Small intestine (tissue), 7 donors: Measurements from ENCODE around the gene PSMD5. TPM values are rescaled to one million over a fixed set of nuclear protein-coding genes. Genes with fewer than 3 reads are reported as not detected.
"Not testable (repeated sequence)": the region's sequence is repeated elsewhere in the genome, so short reads cannot be mapped to it uniquely, and the experiment has no call there.

ENCODE experiments used
- DNase-seq, 2 donors: peaks; one replicate each; pipeline versions ENCODE4 v3.0.0 to v3.0.0-alpha.2; 2013
- FAIRE-seq: peaks from 2 replicates; lab custom pipeline; 2012; peaks lifted over from hg19 to GRCh38; lab: Jason Lieb, UNC
- H3K27ac ChIP-seq, 3 donors: one replicate each; pipeline ENCODE4 v1.5.1; 2013; ENCODE audit warnings: low read length in 2 of 3, mild to moderate bottlenecking in 2 of 3, control low read depth in 1 of 3, inconsistent platforms in 1 of 3, low read depth in 1 of 3, moderate library complexity in 1 of 3
- H3K27me3 ChIP-seq, 3 donors: one replicate each; pipeline ENCODE4 v1.6.1; 2013; ENCODE audit warnings: low read length in 3 of 3, inconsistent platforms in 1 of 3; ENCODE audit not compliant: control insufficient read depth in 3 of 3, insufficient read depth in 3 of 3
- H3K36me3 ChIP-seq, 3 donors: one replicate each; pipeline ENCODE4 v1.6.1; 2013; ENCODE audit warnings: low read length in 3 of 3, inconsistent platforms in 1 of 3, low read depth in 1 of 3, mild to moderate bottlenecking in 1 of 3, moderate library complexity in 1 of 3; ENCODE audit not compliant: control insufficient read depth in 3 of 3, insufficient read depth in 2 of 3
- H3K4me1 ChIP-seq, 3 donors: one replicate each; pipeline ENCODE4 v1.6.1; 2013; ENCODE audit warnings: low read length in 2 of 3, inconsistent platforms in 1 of 3, low read depth in 1 of 3, mild to moderate bottlenecking in 1 of 3, moderate library complexity in 1 of 3; ENCODE audit not compliant: control insufficient read depth in 3 of 3, insufficient read depth in 2 of 3
- H3K4me3 ChIP-seq, 3 donors: one replicate each; pipeline ENCODE4 v1.5.1; 2013; ENCODE audit warnings: low read length in 3 of 3, control low read depth in 1 of 3, inconsistent platforms in 1 of 3, low read depth in 1 of 3, mild to moderate bottlenecking in 1 of 3, moderate library complexity in 1 of 3
- H3K9me3 ChIP-seq, 2 donors: one replicate each; pipeline ENCODE4 v1.6.1; 2013; ENCODE audit warnings: low read depth in 1 of 2, low read length in 1 of 2; ENCODE audit not compliant: control insufficient read depth in 2 of 2, insufficient read depth in 1 of 2
- WGBS, 3 donors: extraction: QIAGEN DNeasy Blood & Tissue Kit; methylation state at CpG; one replicate each; pipeline ENCODE4 v1.1.7; 2013; 5-methylcytosine and 5-hydroxymethylcytosine counted together
- polyA plus RNA-seq, 4 donors: library from polyadenylated mRNA; stranded (reverse) in 3 of 4; unstranded in 1 of 4; fragments of 200-250 nt in 3 of 4; fragments of 120-200 nt in 1 of 4; gene quantifications; one replicate each; pipeline versions ENCODE4 v1.2.1 to v1.2.3, GENCODE V29; 2013
- donor health status: healthy with polysubstance abuse.
- donor health status: control.
- donor health status: control.
- donor health status: Bipolar disorder and iron deficiency.
- donor health status: healthy.

Gene PSMD5
- polyA plus RNA-seq, 4 donors = 15.4 to 26.7 (median 16.7) TPM

GRCh38 chr9:120804784-120805363 lies 37.8 kb downstream of the PSMD5 start:
- H3K27ac ChIP-seq, H3K4me1 ChIP-seq, DNase-seq, H3K4me3 ChIP-seq, FAIRE-seq, H3K27me3 ChIP-seq, H3K36me3 ChIP-seq: not testable (repeated sequence)
- H3K9me3 ChIP-seq = peaks cover 0 to 32% of the 10 kb centered on the region in 2 donors
- WGBS, 3 donors = 56 to 82% (median 64%) methylated on average over 3 of the region's 3 CpGs

- Histone ChIP-seq H3K9me3 (peaks cover 0 to 19% of the 10 kb centered on the region in 2 donors), H3K36me3 (no peaks in the 10 kb centered on the region), H3K27me3 (no peaks in the 10 kb centered on the region), H3K4me3 (no peak overlapping the region), H3K27ac (no peak overlapping the region), H3K4me1 (no peaks in the 10 kb centered on the region)
- FAIRE-seq (no peak), DNase-seq (no peak)
- WGBS, 3 donors = 86 to 91% (median 88%) methylated on average over 7 of the region's 7 CpGs
Measured at GRCh38 chr9:120801441-120801840, 41.3 kb downstream of the PSMD5 start.

- Histone ChIP-seq H3K9me3 (no peaks in the 10 kb centered on the region), H3K4me1 (peaks cover 4 to 17% (median 12%) of the 10 kb centered on the region in 3 donors), H3K36me3 (no peaks in the 10 kb centered on the region), H3K27me3 (no peaks in the 10 kb centered on the region), H3K4me3 (peak within 1 kb of the TSS; percentile 73 to 86 (median 80)), H3K27ac (peak within 1 kb of the TSS; percentile 93 to 98 (median 97))
- 0% methylated on average over 63 to 72 of the region's 72 CpGs for WGBS, 3 donors
- peak; percentile 92 to 98 for DNase-seq
- FAIRE-seq = no peak
Measured at GRCh38 chr9:120792898-120793765, 49.6 kb downstream of the PSMD5 start, which contains the start of gene FBXW2. Gene FBXW2 (minus strand): TSS chr9:120793416. CDS start chr9:120788258, 5,158 bp downstream.

GRCh38 chr9:120791161-120791560 lies 51.6 kb downstream of the PSMD5 start:
- DNase-seq (no peak), FAIRE-seq (no peak)
- H3K9me3 ChIP-seq = no peaks in the 10 kb centered on the region
- no peaks in the 10 kb centered on the region for H3K27me3 ChIP-seq
- peaks cover 4 to 20% (median 17%) of the 10 kb centered on the region in 3 donors for H3K4me1 ChIP-seq
- 77 to 84% (median 78%) methylated on average over 3 of the region's 3 CpGs for WGBS, 3 donors
- peaks cover 0 to 6% (median 2%) of the 10 kb centered on the region in 3 donors for H3K36me3 ChIP-seq
- H3K27ac ChIP-seq = no peak overlapping the region
- no peak overlapping the region for H3K4me3 ChIP-seq

GRCh38 chr9:120787933-120788332 lies 54.8 kb downstream of the PSMD5 start:
- H3K4me1 ChIP-seq = peaks cover 4 to 23% (median 13%) of the 10 kb centered on the region in 3 donors
- H3K27ac ChIP-seq = peak overlapping the region in 1 of 3 donors; percentile 69
- FAIRE-seq (no peak), DNase-seq (peak in 1 of 2 donors; percentile 64)
- H3K27me3 ChIP-seq = no peaks in the 10 kb centered on the region
- no peaks in the 10 kb centered on the region for H3K9me3 ChIP-seq
- 28 to 56% (median 37%) methylated on average over 4 of the region's 4 CpGs for WGBS, 3 donors
- H3K4me3 ChIP-seq = no peak overlapping the region
- H3K36me3 ChIP-seq = peaks cover 2 to 22% (median 4%) of the 10 kb centered on the region in 3 donors

- no peaks in the 10 kb centered on the region for H3K27me3 ChIP-seq
- H3K36me3 ChIP-seq = peaks cover 4 to 32% (median 6%) of the 10 kb centered on the region in 3 donors
- H3K4me3 ChIP-seq = no peak overlapping the region
- H3K9me3 ChIP-seq = no peaks in the 10 kb centered on the region
- peaks cover 0 to 17% (median 2%) of the 10 kb centered on the region in 3 donors for H3K4me1 ChIP-seq
- peak overlapping the region in 1 of 3 donors; percentile 10 for H3K27ac ChIP-seq
- DNase-seq = peak in 1 of 2 donors; percentile 39
- no peak for FAIRE-seq
- WGBS, 3 donors = 13 to 63% (median 45%) methylated on average over 2 of the region's 2 CpGs
Measured at GRCh38 chr9:120783602-120784047, 59.1 kb downstream of the PSMD5 start.

- H3K9me3 ChIP-seq = no peaks in the 10 kb centered on the region
- no peak overlapping the region for H3K27ac ChIP-seq
- DNase-seq (no peak), FAIRE-seq (no peak)
- peaks cover 0 to 9% (median 0%) of the 10 kb centered on the region in 3 donors for H3K4me1 ChIP-seq
- H3K36me3 ChIP-seq = peaks cover 3 to 32% (median 22%) of the 10 kb centered on the region in 3 donors
- no peak overlapping the region for H3K4me3 ChIP-seq
- no peaks in the 10 kb centered on the region for H3K27me3 ChIP-seq
- WGBS, 3 donors = 82 to 84% (median 84%) methylated on average over 2 of the region's 2 CpGs
Measured at GRCh38 chr9:120781236-120781635, 61.5 kb downstream of the PSMD5 start.

GRCh38 chr9:120780367-120780766 lies 62.4 kb downstream of the PSMD5 start:
- DNase-seq = no peak
- H3K4me3 ChIP-seq = no peak overlapping the region
- H3K27ac ChIP-seq = no peak overlapping the region
- no peaks in the 10 kb centered on the region for H3K27me3 ChIP-seq
- H3K4me1 ChIP-seq = peaks cover 0 to 7% (median 0%) of the 10 kb centered on the region in 3 donors
- FAIRE-seq = no peak
- H3K36me3 ChIP-seq = peaks cover 0 to 30% (median 25%) of the 10 kb centered on the region in 3 donors
- 81 to 96% (median 93%) methylated on average over 3 of the region's 3 CpGs for WGBS, 3 donors
- no peaks in the 10 kb centered on the region for H3K9me3 ChIP-seq
